Ramos (cell line): ENCODE results near the gene DISC1.
"Not testable (repeated sequence)": the region's sequence is repeated elsewhere in the genome, so short reads cannot be mapped to it uniquely, and the experiment has no call there.

Experiments used
- in situ Hi-C: fragments of 300-500 bp; cut with MboI; formaldehyde crosslinking; loops from one replicate; pipeline ENCODE4 v1.14.3; 2022; ENCODE audit warnings: low sequenced_read_pairs; ENCODE audit not compliant: unreplicated experiment

DISC1 gene

DNA sequence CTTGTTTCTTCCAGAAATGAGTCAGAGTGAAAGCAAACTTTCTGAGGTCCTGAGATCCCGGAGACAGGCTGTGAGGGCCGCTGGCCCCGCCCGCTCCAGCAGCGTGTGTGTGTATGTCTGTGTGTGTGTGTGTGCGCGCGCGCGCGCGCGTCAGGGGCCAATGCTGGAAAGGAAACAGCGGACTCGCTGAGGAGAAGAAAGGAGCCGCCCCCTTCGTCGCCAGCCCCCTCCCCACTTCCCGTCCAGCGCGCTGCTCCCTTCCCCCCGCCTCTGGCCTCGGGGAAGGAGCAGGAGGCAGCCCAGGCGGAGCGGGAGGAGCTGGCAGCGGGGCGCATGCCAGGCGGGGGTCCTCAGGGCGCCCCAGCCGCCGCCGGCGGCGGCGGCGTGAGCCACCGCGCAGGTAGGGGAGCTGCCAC, at the start of gene DISC1:
Gene DISC1 (plus strand): TSS at position 256 of the 416 bp plus-strand sequence. CDS start 78 bp downstream, at position 334.
- in situ Hi-C loops, result no loop called here

GRCh38 chr1:231576804-231577718, 49.5 kb upstream of the DISC1 start:
- in situ Hi-C loops, result no loop called here

GRCh38 chr1:231580874-231581273, 45.7 kb upstream of the DISC1 start:
- in situ Hi-C loops, result no loop called here

GRCh38 chr1:231581859-231582258, 44.7 kb upstream of the DISC1 start:
- in situ Hi-C loops, result no loop called here

GRCh38 chr1:231583376-231583775, 43.2 kb upstream of the DISC1 start:
- in situ Hi-C loops, result no loop called here

- in situ Hi-C loops, result no loop called here
Measured at GRCh38 chr1:231584117-231584516, 42.5 kb upstream of the DISC1 start.

DNA sequence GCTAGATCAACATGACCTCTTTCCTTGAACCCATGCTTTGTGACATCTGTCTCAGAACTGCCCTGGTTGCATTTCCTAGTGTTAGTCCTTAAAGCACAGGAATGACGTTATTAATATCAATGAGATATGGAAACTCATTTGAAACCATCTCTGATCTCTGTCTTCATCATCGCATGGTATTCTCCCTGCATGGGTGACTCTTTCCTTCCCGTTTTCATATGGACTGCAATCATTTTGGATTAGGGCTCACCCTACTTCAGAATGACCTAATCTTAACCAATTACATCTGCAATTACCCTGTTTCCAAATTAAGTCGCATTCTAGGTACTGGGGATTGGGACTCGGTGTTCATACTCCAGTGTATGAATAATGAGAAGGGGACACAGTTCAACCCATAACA, 41.7 kb upstream of the DISC1 start:
- in situ Hi-C loops, result loop anchor here (5.0 kb wide), 1 partner anchor 228 kb away; no protein-coding TSS in a partner anchor

DNA sequence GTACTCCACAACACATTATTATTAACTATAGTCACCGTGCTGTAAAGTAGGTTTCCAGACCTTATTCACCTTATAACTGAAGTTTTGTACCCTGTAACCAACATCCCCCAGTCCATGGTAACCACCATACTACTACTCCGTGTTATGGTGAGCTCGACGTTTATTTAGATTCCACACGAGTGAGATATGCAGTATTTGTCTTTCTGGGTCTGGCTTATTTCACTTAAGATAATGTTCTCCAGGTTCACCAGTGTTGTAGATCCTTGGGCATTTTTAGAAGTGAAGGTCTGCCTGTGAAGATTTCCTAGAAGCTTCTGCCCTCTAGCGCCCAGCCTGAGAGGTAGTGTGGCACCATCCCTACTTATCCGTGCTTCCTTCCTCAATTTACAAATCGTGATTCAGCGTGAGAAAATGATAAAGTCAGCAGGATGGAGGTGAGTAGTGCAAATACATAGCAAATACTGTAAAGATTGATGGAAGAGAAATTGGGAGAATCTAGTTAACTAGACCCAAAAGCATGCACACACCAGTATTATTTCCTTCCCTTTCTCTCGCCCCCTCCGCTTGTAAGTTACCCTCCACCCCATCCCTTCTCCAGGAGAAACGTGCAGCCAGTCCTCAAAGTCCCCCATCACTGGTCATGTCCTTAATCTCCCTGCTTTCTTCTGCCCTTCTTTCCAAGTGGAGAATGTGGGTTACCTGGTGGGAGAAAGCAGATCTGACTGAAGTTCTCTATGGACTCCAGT, 36.0 kb upstream of the DISC1 start:
- in situ Hi-C loops, result no loop called here

- in situ Hi-C loops, result no loop called here
Measured at GRCh38 chr1:231591466-231591865, 35.1 kb upstream of the DISC1 start.

DNA sequence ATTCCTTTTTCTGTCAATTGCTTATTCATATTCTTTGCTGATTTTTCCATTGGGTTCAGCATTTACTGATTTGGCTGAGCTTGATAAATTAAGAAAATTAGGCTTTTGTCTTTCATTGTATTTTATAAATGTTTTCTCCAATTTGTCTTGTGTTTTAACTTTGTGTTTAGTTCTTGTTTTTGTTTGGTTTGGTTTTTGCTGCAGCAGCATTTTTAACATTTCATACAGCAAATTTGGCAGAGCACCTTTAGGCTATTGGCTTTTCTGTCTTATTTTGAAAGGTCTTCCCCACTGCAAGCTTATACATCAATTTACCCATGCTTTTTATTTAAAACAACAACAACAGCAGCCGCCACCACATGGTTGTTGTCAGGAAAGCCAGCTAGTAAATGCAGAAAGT, 33.8 kb upstream of the DISC1 start:
- in situ Hi-C loops, result no loop called here

DNA sequence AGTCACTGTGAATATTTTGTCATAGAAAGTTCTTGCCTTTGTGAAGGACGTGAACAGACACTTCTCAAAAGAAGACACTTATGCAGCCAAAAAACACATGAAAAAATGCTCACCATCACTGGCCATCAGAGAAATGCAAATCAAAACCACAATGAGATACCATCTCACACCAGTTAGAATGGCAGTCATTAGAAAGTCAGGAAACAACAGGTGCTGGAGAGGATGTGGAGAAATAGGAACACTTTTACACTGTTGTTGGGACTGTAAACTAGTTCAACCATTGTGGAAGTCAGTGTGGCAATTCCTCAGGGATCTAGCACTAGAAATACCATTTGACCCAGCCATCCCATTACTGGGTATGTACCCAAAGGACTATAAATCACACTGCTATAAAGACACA, 33.3 kb upstream of the DISC1 start:
- in situ Hi-C loops, result not testable (repeated sequence)

DNA sequence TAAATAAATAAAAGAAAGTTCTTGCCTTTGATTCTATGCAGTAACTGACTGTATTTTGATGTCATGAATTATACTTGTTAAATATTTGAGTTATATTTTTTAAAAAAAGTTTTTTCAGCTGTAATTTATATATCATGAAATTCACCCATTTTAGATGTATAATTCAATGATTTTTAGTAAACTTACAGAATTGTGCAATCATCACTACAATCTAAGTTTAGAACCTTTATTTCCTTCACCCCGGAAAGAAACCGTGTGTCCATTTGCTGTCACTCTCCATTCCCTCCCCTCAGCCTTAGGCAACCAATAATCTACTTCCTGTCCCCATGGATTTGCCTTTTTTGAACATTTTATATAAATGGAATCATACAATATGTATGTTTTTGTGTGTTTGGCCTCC, 32.5 kb upstream of the DISC1 start:
- in situ Hi-C loops, result no loop called here

DNA sequence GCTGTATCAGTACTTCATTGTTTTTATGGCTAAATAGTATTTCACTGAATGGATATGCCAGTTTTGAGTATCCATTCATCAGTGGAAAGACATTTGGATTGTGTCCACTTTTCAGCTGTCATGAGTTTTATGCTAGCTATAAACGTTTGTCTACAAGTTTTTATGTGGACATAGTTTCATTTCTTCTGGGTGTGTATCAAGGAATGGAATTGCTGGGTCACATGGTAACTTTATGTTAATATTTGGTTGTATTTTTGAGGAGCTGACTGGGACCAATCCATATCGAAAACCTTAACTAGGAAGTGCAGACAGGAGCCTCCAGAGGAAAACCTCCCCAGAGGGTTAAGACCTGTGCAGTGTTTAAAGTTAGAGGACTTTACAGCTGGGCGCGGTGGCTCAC, 31.8 kb upstream of the DISC1 start:
- in situ Hi-C loops, result no loop called here

- in situ Hi-C loops, result no loop called here
Measured at GRCh38 chr1:231596337-231596791, 30.2 kb upstream of the DISC1 start.

DNA sequence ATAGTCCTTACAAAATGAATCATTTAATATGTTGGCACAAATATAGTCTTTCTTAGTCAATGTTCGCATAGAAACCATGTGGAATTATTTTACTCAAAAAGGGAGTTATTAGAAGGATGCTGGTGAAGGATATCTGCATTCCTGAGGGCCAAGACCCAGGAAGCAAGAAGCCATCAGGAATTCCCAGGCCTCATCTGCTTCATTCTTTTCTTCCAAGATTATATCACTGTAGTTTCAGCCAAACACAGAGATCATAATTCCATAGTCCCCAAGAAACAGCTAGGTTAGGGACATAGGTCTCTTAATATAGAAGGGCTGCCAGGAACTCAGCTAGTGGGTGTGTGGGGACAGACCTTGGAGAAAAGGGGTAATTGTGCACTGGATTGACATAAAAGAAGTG, 28.6 kb upstream of the DISC1 start:
- in situ Hi-C loops, result no loop called here

GRCh38 chr1:231600458-231600976, 26.1 kb upstream of the DISC1 start:
- in situ Hi-C loops, result no loop called here

GRCh38 chr1:231601824-231602672, 24.5 kb upstream of the DISC1 start:
- in situ Hi-C loops, result no loop called here

GRCh38 chr1:231602673-231602984, 24.0 kb upstream of the DISC1 start:
- in situ Hi-C loops, result no loop called here

DNA sequence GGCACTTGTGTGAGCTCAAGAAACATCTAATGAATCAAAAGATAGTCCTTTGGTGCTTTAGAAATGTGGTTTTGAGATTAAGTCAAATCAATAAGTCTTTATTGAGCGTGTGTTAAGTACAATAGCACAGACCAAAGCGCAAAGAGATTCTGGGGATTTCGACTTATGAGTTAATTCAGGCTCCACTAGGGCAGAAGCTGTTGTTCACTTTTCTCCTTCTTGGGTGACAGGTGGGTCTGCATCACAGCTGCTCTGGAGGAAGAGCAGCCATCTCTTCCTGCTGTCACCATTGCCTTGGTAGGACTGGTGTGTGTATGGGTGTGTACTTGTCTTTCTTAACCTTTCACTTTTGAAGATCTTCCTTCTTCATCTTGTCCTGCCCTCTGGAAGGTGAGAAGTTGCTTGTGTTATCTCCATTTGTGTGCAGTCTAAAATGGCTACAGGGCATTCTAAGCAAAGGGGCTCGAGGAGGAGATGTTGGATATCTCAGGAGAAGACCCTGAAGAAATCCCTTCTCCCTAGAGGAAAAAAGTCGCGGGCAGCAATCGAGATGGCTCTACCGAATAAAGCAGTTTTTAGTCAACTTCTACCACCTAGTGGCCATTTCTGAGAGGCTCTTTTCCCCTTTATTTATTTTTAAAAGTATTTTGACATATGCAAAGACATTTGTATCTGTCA, 22.9 kb upstream of the DISC1 start:
- in situ Hi-C loops, result no loop called here

- in situ Hi-C loops, result no loop called here
Measured at GRCh38 chr1:231604276-231604621, 22.3 kb upstream of the DISC1 start.
